GM12878 (cell line): ENCODE data around the gene CCDC187. TPM values are rescaled to one million over a fixed set of nuclear protein-coding genes. Genes with fewer than 3 reads are reported as not detected.
A peak's percentile ranks its signal among the peaks of the same experiment; 100 is the strongest.

Experiments
- ATAC-seq: fragments of 200-7000 bp; cut with Tn5 transposase; 3 replicates; pipeline ENCODE4 v1.9.1; 2020; ENCODE audit warnings: mild to moderate bottlenecking, moderate library complexity
- BruUV-seq: library from RNA; stranded (reverse); fragments of 400-500 nt; replicated peaks from 2 replicates; lab custom pipeline; 2021; lab: Mats Ljungman, UMichigan
- CTCF ChIA-PET: fragments of 300-600 bp; sonication (Branson Sonifier 250); formaldehyde crosslinking; extraction: SDS; loops from one replicate; lab custom pipeline; 2021; ENCODE audit warnings: inconsistent platforms; lab: Yijun Ruan, JAX
- POLR2A ChIA-PET: fragments of 350-600 bp; formaldehyde crosslinking; extraction: SDS; loops from one replicate; lab custom pipeline; 2021; ENCODE audit warnings: inconsistent platforms; lab: Charles Lee
- RAD21 ChIA-PET: fragments of 300-600 bp; sonication (Branson Sonifier 250); formaldehyde crosslinking; loops from one replicate; lab custom pipeline; 2023; ENCODE audit warnings: antibody characterized with exemption; ENCODE audit not compliant: unreplicated experiment; lab: Charles Lee
- SMC1A ChIA-PET: fragments of 300-600 bp; sonication (Branson Sonifier 250); formaldehyde crosslinking; loops from one replicate; lab custom pipeline; 2023; ENCODE audit not compliant: unreplicated experiment, uncharacterized antibody; lab: Charles Lee
- DNase-seq: peaks from one replicate; pipeline ENCODE4 v3.0.0-alpha.2; 2011; ENCODE audit warnings: low read depth, low spot score
- FAIRE-seq: peaks from 3 replicates; lab custom pipeline; 2011; peaks lifted over from hg19 to GRCh38; lab: Jason Lieb, UNC
- H2AFZ ChIP-seq: 2 replicates; pipeline ENCODE4 v1.6.0; 2011; ENCODE audit warnings: low read depth, low read length, control low read depth; ENCODE audit not compliant: control insufficient read depth
- H3K27ac ChIP-seq: 2 replicates; pipeline ENCODE4 v1.5.1; 2011; ENCODE audit warnings: control low read depth; ENCODE audit not compliant: control insufficient read depth, insufficient read depth
- H3K27me3 ChIP-seq, 2 experiments: replicated peaks in 1 of 2; 2 replicates each; pipeline versions ENCODE4 v1.6.0 to v1.6.1; 2011; ENCODE audit warnings: low read length in 1 of 2; ENCODE audit not compliant: control insufficient read depth in 2 of 2, insufficient read depth in 2 of 2
- H3K36me3 ChIP-seq, 2 experiments: 2 replicates each; pipeline ENCODE4 v1.5.1; 2011; ENCODE audit warnings: low read length in 1 of 2; ENCODE audit not compliant: control insufficient read depth in 2 of 2, insufficient read depth in 2 of 2
- H3K4me1 ChIP-seq: 2 replicates; pipeline ENCODE4 v1.6.1; 2011; ENCODE audit warnings: mild to moderate bottlenecking, low read length, moderate library complexity, mixed read lengths; ENCODE audit not compliant: control insufficient read depth, insufficient read depth
- H3K4me2 ChIP-seq: 2 replicates; pipeline ENCODE4 v1.6.0; 2011; ENCODE audit warnings: control low read depth; ENCODE audit not compliant: control insufficient read depth, insufficient read depth
- H3K4me3 ChIP-seq: fragments of 200-600 bp; sonication (generic); 2 replicates; pipeline ENCODE4 v1.5.1; 2016
- H3K79me2 ChIP-seq: 2 replicates; pipeline ENCODE4 v1.6.0; 2011; ENCODE audit warnings: low read length; ENCODE audit not compliant: control insufficient read depth, insufficient read depth
- H3K9ac ChIP-seq: 2 replicates; pipeline ENCODE4 v1.8.0; 2011; ENCODE audit warnings: low read length, control low read depth, mixed read lengths; ENCODE audit not compliant: control insufficient read depth, insufficient read depth
- H3K9me3 ChIP-seq: replicated peaks from 3 replicates; pipeline ENCODE4 v1.5.1; 2011; ENCODE audit warnings: mild to moderate bottlenecking, low read length; ENCODE audit not compliant: control insufficient read depth, insufficient read depth
- H4K20me1 ChIP-seq: 2 replicates; pipeline ENCODE4 v1.6.0; 2011; ENCODE audit not compliant: control insufficient read depth, insufficient read depth
- BCL3 ChIP-seq: IDR thresholded peaks from 2 replicates; pipeline ENCODE4 v1.6.1; 2011; ENCODE audit warnings: borderline replicate concordance, low read depth, mild to moderate bottlenecking, moderate library complexity, low read length; ENCODE audit not compliant: insufficient read depth, poor library complexity, severe bottlenecking
- CBX5 ChIP-seq: sonication (generic); IDR thresholded peaks from 2 replicates; pipeline ENCODE4 v1.6.1; 2016; ENCODE audit warnings: low read depth, moderate library complexity, mild to moderate bottlenecking, inconsistent platforms
- ESRRA ChIP-seq: IDR thresholded peaks from 2 replicates; pipeline ENCODE4 v1.6.1; 2012; ENCODE audit warnings: mild to moderate bottlenecking, low read length, improper control_type of control experiment
- FOS ChIP-seq: IDR thresholded peaks from 3 replicates; pipeline ENCODE4 v1.6.1; 2011; ENCODE audit warnings: borderline replicate concordance; ENCODE audit not compliant: insufficient read length; ENCODE audit errors: extremely low read depth
- MYB ChIP-seq: fragments of 150-350 bp; IDR thresholded peaks from 2 replicates; pipeline ENCODE4 v1.6.1; 2014; ENCODE audit warnings: mild to moderate bottlenecking, low read depth, low read length, borderline replicate concordance
- NFXL1 ChIP-seq: fragments of 450-650 bp; IDR thresholded peaks from 2 replicates; pipeline ENCODE4 v1.6.1; 2017; ENCODE audit warnings: antibody characterized with exemption, mild to moderate bottlenecking, borderline replicate concordance
- NFYA ChIP-seq: IDR thresholded peaks from 2 replicates; pipeline ENCODE4 v1.6.1; 2011; ENCODE audit warnings: low read depth, mild to moderate bottlenecking, low read length, improper control_type of control experiment, borderline replicate concordance
- NR2F1 ChIP-seq: fragments of 450-650 bp; conservative IDR thresholded peaks from 2 replicates; pipeline ENCODE4 v1.6.1; 2017; ENCODE audit warnings: mild to moderate bottlenecking
- PKNOX1 ChIP-seq: fragments of 450-650 bp; IDR thresholded peaks from 2 replicates; pipeline ENCODE4 v1.6.1; 2016; ENCODE audit warnings: mild to moderate bottlenecking
- WRNIP1 ChIP-seq: IDR thresholded peaks from 2 replicates; pipeline ENCODE4 v1.6.1; 2011; ENCODE audit warnings: low read depth, low read length, improper control_type of control experiment, borderline replicate concordance
- YBX1 ChIP-seq: fragments of 450-650 bp; IDR thresholded peaks from 2 replicates; pipeline ENCODE4 v1.6.1; 2016; ENCODE audit warnings: antibody characterized with exemption
- ZBTB11 ChIP-seq: fragments of 450-650 bp; formaldehyde crosslinking; IDR thresholded peaks from 2 replicates; pipeline ENCODE4 v1.5.0; 2022; ENCODE audit warnings: mild to moderate bottlenecking, missing genetic modification characterization
- ZNF217 ChIP-seq: fragments of 450-650 bp; IDR thresholded peaks from 2 replicates; pipeline ENCODE4 v1.6.1; 2017; ENCODE audit warnings: antibody characterized with exemption, mild to moderate bottlenecking
- ZNF24 ChIP-seq: fragments of 450-650 bp; IDR thresholded peaks from 2 replicates; pipeline ENCODE4 v1.6.1; 2017; ENCODE audit warnings: antibody characterized with exemption, mild to moderate bottlenecking
- WGBS: methylation state at CpG from one replicate; pipeline ENCODE4 v1.1.6; 2016; ENCODE audit warnings: low lambda C conversion rate; ENCODE audit not compliant: insufficient replicate concordance, insufficient coverage; ENCODE audit errors: missing lambda C conversion rate; 5-methylcytosine and 5-hydroxymethylcytosine counted together
- in situ Hi-C: fragments of 300-500 bp; cut with MboI; formaldehyde crosslinking; loops from 9 replicates; pipeline ENCODE4 v1.14.3; 2018; ENCODE audit warnings: mixed read lengths
- intact Hi-C: fragments of 100-400 bp; cut with micrococcal nuclease; formaldehyde crosslinking; loops from one replicate; pipeline ENCODE4 v1.14.2; 2022; ENCODE audit not compliant: unreplicated experiment
- polyA plus RNA-seq, 11 experiments: library from polyadenylated mRNA; depleted of rRNA in 4 of 11; unstranded in 6 of 11; stranded (reverse) in 5 of 11; fragments of >200 nt; fragmentation: Nextera tagmentation in 4 of 11; fragmentation: Illumina TruSeq in 1 of 11; extraction: Ambion mirVana in 4 of 11; extraction: Trizol in 1 of 11; gene quantifications; 1 replicate in 1 of 11; 2 replicates in 10 of 11; pipeline versions ENCODE4 v1.2.1 to v1.2.3, GENCODE V29; 2011 to 2016; ENCODE audit warnings: inconsistent platforms in 2 of 11, missing spikeins in 2 of 11, low read depth in 1 of 11
- total RNA-seq, 4 experiments: library from RNA; depleted of rRNA in 3 of 4; stranded (reverse); fragments of >200 nt in 3 of 4; fragmentation: Illumina TruSeq in 1 of 4; extraction: Trizol in 1 of 4; gene quantifications; 2 replicates each; pipeline versions ENCODE4 v1.2.1 to v1.2.3, GENCODE V29; 2013 to 2021
- TF ChIP-seq, protein P1 (sequence below): fragments of 450-650 bp; IDR thresholded peaks from 2 replicates; pipeline ENCODE4 v1.6.1; 2017; ENCODE audit warnings: mild to moderate bottlenecking

The CCDC187 gene
- total and polyA plus RNA-seq, 10 of the 15 experiments (the other 5 are each of a cell fraction or from before 2014, with no cell fraction given): 0.04 to 0.23 (median 0.04) TPM; not detected in 7

DNA sequence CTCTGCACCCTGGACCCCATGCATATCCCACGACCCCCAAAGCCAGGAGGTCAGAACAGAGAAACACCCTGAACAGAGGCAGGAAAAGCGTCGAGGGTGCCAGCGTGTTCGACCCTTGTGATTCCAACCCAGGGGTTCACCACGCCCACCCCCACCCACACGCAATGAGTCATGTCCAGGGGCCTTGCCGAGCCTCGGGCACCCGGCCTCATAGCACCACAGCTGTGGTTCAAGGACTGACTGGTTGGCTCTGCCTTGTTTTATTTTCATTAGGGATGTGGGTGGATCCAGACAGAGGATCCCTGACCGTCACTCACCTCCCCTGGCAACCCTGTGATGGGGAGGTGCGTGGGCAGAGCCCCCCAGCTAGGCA, 48.7 kb downstream of the CCDC187 start:
- intact Hi-C loops (no loop called here), in situ Hi-C loops (no loop called here)
- Histone ChIP-seq H3K27ac (no peak overlapping the region), H3K36me3 (no peaks in the 10 kb centered on the region), H3K4me1 (no peaks in the 10 kb centered on the region), H2AFZ (no peak overlapping the region), H3K4me3 (no peak overlapping the region), H3K79me2 (no peaks in the 10 kb centered on the region), H3K27me3 (no peaks in the 10 kb centered on the region; a peak in 2 of 4 replicates), H3K4me2 (no peak overlapping the region), H4K20me1 (no peaks in the 10 kb centered on the region), H3K9ac (no peak overlapping the region), H3K9me3 (no peaks in the 10 kb centered on the region)
- no peak for DNase-seq
- ChIA-PET CTCF (no interaction called here), RAD21 (no interaction called here), SMC1A (no interaction called here), POLR2A (no interaction called here)
- WGBS: under 1% methylated on average over 12 of the region's 12 CpGs
- BruUV-seq: no TSS peak
- no peak for FAIRE-seq
- peak; percentile 27; the same call in 1 of the 3 replicates for ATAC-seq
- TF ChIP-seq ZNF24 (no peak), MYB (no peak), NR2F1 (no peak), NFYA (no peak), ZNF217 (no peak), ESRRA (no peak), FOS (no peak), PKNOX1 (no peak), BCL3 (no peak), NFXL1 (no peak), ZBTB11 (CRISPR knock-in tag) (no peak), YBX1 (no peak), WRNIP1 (no peak), CBX5 (no peak)
- TF ChIP-seq, protein P1, sequence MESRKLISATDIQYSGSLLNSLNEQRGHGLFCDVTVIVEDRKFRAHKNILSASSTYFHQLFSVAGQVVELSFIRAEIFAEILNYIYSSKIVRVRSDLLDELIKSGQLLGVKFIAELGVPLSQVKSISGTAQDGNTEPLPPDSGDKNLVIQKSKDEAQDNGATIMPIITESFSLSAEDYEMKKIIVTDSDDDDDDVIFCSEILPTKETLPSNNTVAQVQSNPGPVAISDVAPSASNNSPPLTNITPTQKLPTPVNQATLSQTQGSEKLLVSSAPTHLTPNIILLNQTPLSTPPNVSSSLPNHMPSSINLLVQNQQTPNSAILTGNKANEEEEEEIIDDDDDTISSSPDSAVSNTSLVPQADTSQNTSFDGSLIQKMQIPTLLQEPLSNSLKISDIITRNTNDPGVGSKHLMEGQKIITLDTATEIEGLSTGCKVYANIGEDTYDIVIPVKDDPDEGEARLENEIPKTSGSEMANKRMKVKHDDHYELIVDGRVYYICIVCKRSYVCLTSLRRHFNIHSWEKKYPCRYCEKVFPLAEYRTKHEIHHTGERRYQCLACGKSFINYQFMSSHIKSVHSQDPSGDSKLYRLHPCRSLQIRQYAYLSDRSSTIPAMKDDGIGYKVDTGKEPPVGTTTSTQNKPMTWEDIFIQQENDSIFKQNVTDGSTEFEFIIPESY: no peak
